ENCODE results near the gene HPN.

The HPN gene

GRCh38 chr19:35059006-35059798 lies 17.7 kb downstream of the HPN start:
- no peak overlapping the region for H3K27ac ChIP-seq (ENCODE audit: low read length)
- H3K27me3 ChIP-seq (ENCODE audit: insufficient read depth, low read length, poor library complexity): peaks cover 22% of the 10 kb centered on the region
- no peak overlapping the region for H3K9ac ChIP-seq (ENCODE audit: low read depth, low read length)
- no peak overlapping the region for H2AFZ ChIP-seq (ENCODE audit: low read depth, low read length)
- H3K4me3 ChIP-seq (ENCODE audit: low read depth in 1 of 2, low read length in 2 of 2): no peak overlapping the region
- H3K79me2 ChIP-seq (ENCODE audit: insufficient read depth, low read length): no peaks in the 10 kb centered on the region
- H3K4me2 ChIP-seq (ENCODE audit: insufficient read depth, low read length): no peak overlapping the region
- H3K4me1 ChIP-seq (ENCODE audit: insufficient read depth, low read length): no peaks in the 10 kb centered on the region
- no peaks in the 10 kb centered on the region for H4K20me1 ChIP-seq (ENCODE audit: insufficient read depth, low read length)
- DNase-seq: no peak
- no peak for ATAC-seq (ENCODE audit: insufficient read depth, low read depth)
- no peaks in the 10 kb centered on the region for H3K36me3 ChIP-seq (ENCODE audit: insufficient read depth, low read length)
- no peaks in the 10 kb centered on the region for H3K9me3 ChIP-seq (ENCODE audit: insufficient read depth, low read length, severe bottlenecking)
- no peak for TF ChIP-seq EZH2 (IDR thresholded peaks at IDR 0.05; ENCODE audit: borderline replicate concordance, low read depth, low read length, severe bottlenecking)
- no peak for TF ChIP-seq CTCF (IDR thresholded peaks at IDR 0.05; ENCODE audit: borderline replicate concordance, extremely low read depth, low read length, poor library complexity, severe bottlenecking)

GRCh38 chr19:35059799-35060091 lies 18.2 kb downstream of the HPN start:
- H3K4me2 ChIP-seq (ENCODE audit: insufficient read depth, low read length): no peak overlapping the region
- no peaks in the 10 kb centered on the region for H3K4me1 ChIP-seq (ENCODE audit: insufficient read depth, low read length)
- no peaks in the 10 kb centered on the region for H3K9me3 ChIP-seq (ENCODE audit: insufficient read depth, low read length, severe bottlenecking)
- no peak overlapping the region for H3K27ac ChIP-seq (ENCODE audit: low read length)
- ATAC-seq (ENCODE audit: insufficient read depth, low read depth) (no peak), DNase-seq (no peak)
- H3K36me3 ChIP-seq (ENCODE audit: insufficient read depth, low read length): no peaks in the 10 kb centered on the region
- H3K9ac ChIP-seq (ENCODE audit: low read depth, low read length): no peak overlapping the region
- no peak for TF ChIP-seq EZH2 (IDR thresholded peaks at IDR 0.05; ENCODE audit: borderline replicate concordance, low read depth, low read length, severe bottlenecking)
- no peak for TF ChIP-seq CTCF (IDR thresholded peaks at IDR 0.05; ENCODE audit: borderline replicate concordance, extremely low read depth, low read length, poor library complexity, severe bottlenecking)
- no peak overlapping the region for H2AFZ ChIP-seq (ENCODE audit: low read depth, low read length)
- H3K4me3 ChIP-seq (ENCODE audit: low read depth in 1 of 2, low read length in 2 of 2): no peak overlapping the region
- no peaks in the 10 kb centered on the region for H3K79me2 ChIP-seq (ENCODE audit: insufficient read depth, low read length)
- H4K20me1 ChIP-seq (ENCODE audit: insufficient read depth, low read length): no peaks in the 10 kb centered on the region
- H3K27me3 ChIP-seq (ENCODE audit: insufficient read depth, low read length, poor library complexity): peaks cover 17% of the 10 kb centered on the region

GRCh38 chr19:35060160-35060855 lies 18.8 kb downstream of the HPN start:
- Histone ChIP-seq H4K20me1 (ENCODE audit: insufficient read depth, low read length) (no peaks in the 10 kb centered on the region), H3K9ac (ENCODE audit: low read depth, low read length) (no peak overlapping the region), H3K36me3 (ENCODE audit: insufficient read depth, low read length) (no peaks in the 10 kb centered on the region), H2AFZ (ENCODE audit: low read depth, low read length) (no peak overlapping the region), H3K4me1 (ENCODE audit: insufficient read depth, low read length) (no peaks in the 10 kb centered on the region), H3K4me2 (ENCODE audit: insufficient read depth, low read length) (no peak overlapping the region), H3K79me2 (ENCODE audit: insufficient read depth, low read length) (no peaks in the 10 kb centered on the region), H3K4me3 (ENCODE audit: low read depth in 1 of 2, low read length in 2 of 2) (no peak overlapping the region), H3K9me3 (ENCODE audit: insufficient read depth, low read length, severe bottlenecking) (no peaks in the 10 kb centered on the region), H3K27ac (ENCODE audit: low read length) (no peak overlapping the region), H3K27me3 (ENCODE audit: insufficient read depth, low read length, poor library complexity) (peaks cover 16% of the 10 kb centered on the region)
- TF ChIP-seq CTCF (IDR thresholded peaks at IDR 0.05; ENCODE audit: borderline replicate concordance, extremely low read depth, low read length, poor library complexity, severe bottlenecking): no peak
- TF ChIP-seq EZH2 (IDR thresholded peaks at IDR 0.05; ENCODE audit: borderline replicate concordance, low read depth, low read length, severe bottlenecking): no peak
- DNase-seq: no peak
- ATAC-seq (ENCODE audit: insufficient read depth, low read depth): no peak

Measured in DND-41 (cell line).